Loucy (cell line): ENCODE measurements around the gene PARP15.

Source experiments
- H2AFZ ChIP-seq: fragments of 200-600 bp; sonication (generic); 2 replicates; pipeline ENCODE4 v1.6.0; 2016; ENCODE audit warnings: antibody characterized with exemption, mild to moderate bottlenecking, low read length, moderate library complexity
- H3F3A ChIP-seq: fragments of 200-600 bp; 2 replicates; pipeline ENCODE4 v1.6.0; 2016; ENCODE audit warnings: antibody characterized with exemption, low read depth, mild to moderate bottlenecking
- H3K27me3 ChIP-seq: fragments of 200-600 bp; sonication (generic); 2 replicates; pipeline ENCODE4 v1.6.1; 2014; ENCODE audit warnings: low read length, mild to moderate bottlenecking; ENCODE audit not compliant: insufficient read depth, poor library complexity, severe bottlenecking
- H3K36me3 ChIP-seq: fragments of 200-600 bp; sonication (generic); 2 replicates; pipeline ENCODE4 v1.6.1; 2016; ENCODE audit warnings: low read length; ENCODE audit not compliant: insufficient read depth
- H3K4me1 ChIP-seq: fragments of 200-600 bp; sonication (generic); 2 replicates; pipeline ENCODE4 v1.5.1; 2014; ENCODE audit warnings: low read length, mild to moderate bottlenecking; ENCODE audit not compliant: insufficient read depth, poor library complexity, severe bottlenecking
- H3K4me2 ChIP-seq: fragments of 200-600 bp; sonication (generic); 2 replicates; pipeline ENCODE4 v1.6.0; 2014; ENCODE audit warnings: antibody characterized with exemption, low read length, low read depth, mild to moderate bottlenecking; ENCODE audit not compliant: poor library complexity, severe bottlenecking
- H3K4me3 ChIP-seq: fragments of 200-600 bp; sonication (generic); 2 replicates; pipeline ENCODE4 v1.5.1; 2014; ENCODE audit warnings: low read length, mild to moderate bottlenecking, mixed read lengths; ENCODE audit not compliant: poor library complexity, severe bottlenecking
- H3K79me2 ChIP-seq: fragments of 200-600 bp; sonication (generic); 2 replicates; pipeline ENCODE4 v1.6.1; 2014; ENCODE audit warnings: low read length; ENCODE audit not compliant: insufficient read depth
- H3K9ac ChIP-seq: fragments of 200-600 bp; sonication (generic); 2 replicates; pipeline ENCODE4 v1.6.0; 2014; ENCODE audit warnings: mild to moderate bottlenecking, low read depth, low read length, moderate library complexity; ENCODE audit not compliant: poor library complexity, severe bottlenecking
- H3K9me2 ChIP-seq: fragments of 200-600 bp; sonication (generic); replicated peaks from 2 replicates; pipeline ENCODE4 v1.6.1; 2016; ENCODE audit warnings: low read depth, low read length, mixed read lengths
- H3K9me3 ChIP-seq: fragments of 200-600 bp; sonication (generic); 2 replicates; pipeline ENCODE4 v1.6.1; 2014; ENCODE audit warnings: mild to moderate bottlenecking, antibody characterized with exemption, low read length, low read depth; ENCODE audit not compliant: insufficient read depth
- H4K20me1 ChIP-seq: fragments of 200-600 bp; sonication (generic); 2 replicates; pipeline ENCODE4 v1.6.0; 2014; ENCODE audit warnings: antibody characterized with exemption, low read length, mild to moderate bottlenecking; ENCODE audit not compliant: insufficient read depth, poor library complexity, severe bottlenecking
- CTCF ChIP-seq: fragments of 200-600 bp; sonication (generic); conservative IDR thresholded peaks from 2 replicates; pipeline ENCODE4 v1.5.1; 2014; ENCODE audit warnings: mild to moderate bottlenecking, antibody characterized with exemption, low read length
- EZH2phosphoT487 ChIP-seq: fragments of 200-600 bp; IDR thresholded peaks from 2 replicates; pipeline ENCODE4 v1.6.1; 2018; ENCODE audit warnings: antibody characterized with exemption, mild to moderate bottlenecking, moderate library complexity, borderline replicate concordance

Gene PARP15

GRCh38 chr3:122608916-122609315, 31.5 kb downstream of the PARP15 start:
- TF ChIP-seq CTCF (no peak), EZH2phosphoT487 (no peak)
- Histone ChIP-seq H3K4me2 (no peak overlapping the region), H3K9ac (no peak overlapping the region)

GRCh38 chr3:122609798-122610559, 32.5 kb downstream of the PARP15 start:
- Histone ChIP-seq H3K9ac (no peak overlapping the region), H3K9me3 (no peaks in the 10 kb centered on the region), H2AFZ (peak overlapping the region; percentile 37; the same call in 1 of the 2 replicates), H3K79me2 (no peaks in the 10 kb centered on the region), H3K4me3 (no peak overlapping the region), H3K4me1 (no peaks in the 10 kb centered on the region), H3K27me3 (no peaks in the 10 kb centered on the region), H3F3A (no peaks in the 10 kb centered on the region), H3K36me3 (no peaks in the 10 kb centered on the region), H3K9me2 (no peaks in the 10 kb centered on the region), H4K20me1 (no peaks in the 10 kb centered on the region), H3K4me2 (no peak overlapping the region)
- TF ChIP-seq CTCF (no peak), EZH2phosphoT487 (no peak)

More at GRCh38 chr3:122608916-122609315, 31.5 kb downstream of the PARP15 start:
- Histone ChIP-seq H3K9me3 (no peaks in the 10 kb centered on the region), H3K79me2 (no peaks in the 10 kb centered on the region), H3K4me1 (no peaks in the 10 kb centered on the region), H3K9me2 (no peaks in the 10 kb centered on the region), H3K4me3 (no peak overlapping the region), H3K36me3 (no peaks in the 10 kb centered on the region), H3K27me3 (no peaks in the 10 kb centered on the region), H4K20me1 (no peaks in the 10 kb centered on the region), H3F3A (no peaks in the 10 kb centered on the region), H2AFZ (no peak overlapping the region)

GRCh38 chr3:122612696-122613095, 35.2 kb downstream of the PARP15 start:
- Histone ChIP-seq H3K9ac (no peak overlapping the region), H3K4me2 (no peak overlapping the region), H4K20me1 (no peaks in the 10 kb centered on the region), H3K36me3 (no peaks in the 10 kb centered on the region), H3K79me2 (no peaks in the 10 kb centered on the region), H2AFZ (no peak overlapping the region), H3K9me2 (no peaks in the 10 kb centered on the region), H3K4me1 (peaks cover 9% of the 10 kb centered on the region), H3K4me3 (no peak overlapping the region), H3F3A (no peaks in the 10 kb centered on the region), H3K9me3 (no peaks in the 10 kb centered on the region), H3K27me3 (no peaks in the 10 kb centered on the region)
- TF ChIP-seq EZH2phosphoT487 (no peak), CTCF (no peak)
